Middle frontal gyrus (tissue), 1 donor: Measurements from ENCODE around the gene CMSS1.
A peak's percentile ranks its signal among the peaks of the same experiment; 100 is the strongest.

Experiments
- DNase-seq: peaks from one replicate; pipeline ENCODE4 v3.0.0-alpha.2; 2015; ENCODE audit warnings: low spot score; ENCODE audit errors: extremely low spot score

The CMSS1 gene

GRCh38 chr3:100171211-100171914 is 353.7 kb downstream of the CMSS1 start:
- DNase-seq: no peak

GRCh38 chr3:100173961-100174360 is 356.3 kb downstream of the CMSS1 start:
- DNase-seq: no peak

- no peak for DNase-seq
Observed at GRCh38 chr3:100175637-100176280, 358.1 kb downstream of the CMSS1 start.

- DNase-seq: no peak
Observed at GRCh38 chr3:100179692-100180349, 362.2 kb downstream of the CMSS1 start.

- DNase-seq: no peak
Observed at GRCh38 chr3:100183608-100184125, 366.0 kb downstream of the CMSS1 start.

GRCh38 chr3:100184948-100185570 is 367.4 kb downstream of the CMSS1 start:
- peak; percentile 13 for DNase-seq

- no peak for DNase-seq
Observed at GRCh38 chr3:100185847-100186246, 368.2 kb downstream of the CMSS1 start.

- DNase-seq: no peak
Observed at GRCh38 chr3:100189444-100189964, 371.8 kb downstream of the CMSS1 start.

GRCh38 chr3:100195375-100195774 is 377.7 kb downstream of the CMSS1 start:
- no peak for DNase-seq

GRCh38 chr3:100197876-100198275 is 380.2 kb downstream of the CMSS1 start:
- no peak for DNase-seq

- no peak for DNase-seq
Observed at GRCh38 chr3:100198579-100199269, 381.1 kb downstream of the CMSS1 start.

GRCh38 chr3:100205171-100205570 is 387.5 kb downstream of the CMSS1 start:
- DNase-seq: no peak

GRCh38 chr3:100206687-100207086 is 389.0 kb downstream of the CMSS1 start:
- DNase-seq: peak; percentile 8

GRCh38 chr3:100207886-100208285 is 390.2 kb downstream of the CMSS1 start:
- DNase-seq: no peak

- no peak for DNase-seq
Observed at GRCh38 chr3:100209169-100209568, 391.5 kb downstream of the CMSS1 start.

GRCh38 chr3:100209948-100210771 is 392.5 kb downstream of the CMSS1 start:
- no peak for DNase-seq

- no peak for DNase-seq
Observed at GRCh38 chr3:100210772-100211135, 393.1 kb downstream of the CMSS1 start.

- no peak for DNase-seq
Observed at GRCh38 chr3:100213891-100214573, 396.4 kb downstream of the CMSS1 start.

- no peak for DNase-seq
Observed at GRCh38 chr3:100214574-100214964, 396.9 kb downstream of the CMSS1 start.

GRCh38 chr3:100216713-100217112 is 399.1 kb downstream of the CMSS1 start:
- no peak for DNase-seq
